Measurements from ENCODE around the gene PEX14. TPM values are rescaled to one million over a fixed set of nuclear protein-coding genes. Genes with fewer than 3 reads are reported as not detected.

Gene PEX14
- total RNA-seq, 1 experiment from 2014 or later: 36.0 TPM

- DNase-seq (ENCODE audit: low read depth, low spot score) (no peak), ATAC-seq (no peak)
- Histone ChIP-seq H3K4me3 (ENCODE audit: low read depth in 2 of 2, low read length in 2 of 2) (no peak overlapping the region), H3K4me1 (ENCODE audit: control insufficient read depth, insufficient read depth, low read length) (no peaks in the 10 kb centered on the region), H3K36me3 (ENCODE audit: control insufficient read depth, insufficient read depth, low read length) (no peaks in the 10 kb centered on the region), H3K9me3 (ENCODE audit: control insufficient read depth, insufficient read depth, low read depth, low read length) (no peaks in the 10 kb centered on the region), H3K27ac (ENCODE audit: low read length) (no peak overlapping the region), H3K27me3 (ENCODE audit: control insufficient read depth, insufficient read depth, low read length) (no peaks in the 10 kb centered on the region)
- no TSS peak for BruUV-seq (replicated peaks)
- POLR2A ChIA-PET: interaction anchor here (0.6 kb wide), 1 partner anchor 308 kb away, joined by 7 read pairs; no protein-coding TSS in a partner anchor
- CTCF ChIA-PET: no interaction called here
- in situ Hi-C loops (cut with HindIII; ENCODE audit: low pct_unique_long_range_greater_than_20kb, low sequenced_read_pairs) (no loop called here), intact Hi-C loops (cut with micrococcal nuclease; ENCODE audit: unreplicated experiment) (loop anchor here (10.0 kb wide), 1 partner anchor 114 kb away; no protein-coding TSS in a partner anchor)
- TF ChIP-seq CTCF (IDR thresholded peaks at IDR 0.05): no peak
- TF ChIP-seq SIN3A (IDR thresholded peaks at IDR 0.05; ENCODE audit: borderline replicate concordance, insufficient read depth, low read depth, low read length): no peak
- no peak for TF ChIP-seq TCF7L2 (IDR thresholded peaks at IDR 0.05; ENCODE audit: low read depth, low read length)
- TF ChIP-seq POLR2AphosphoS5 (IDR thresholded peaks at IDR 0.05; ENCODE audit: low read depth, low read length): no peak
- no peak for TF ChIP-seq REST (IDR thresholded peaks at IDR 0.05; ENCODE audit: insufficient read depth in 1 of 2, low read depth in 2 of 2, low read length in 1 of 2)
These were observed 153.9 kb downstream of the PEX14 start for GRCh38 chr1:10628685-10629084.

- no peak for TF ChIP-seq POLR2AphosphoS5 (IDR thresholded peaks at IDR 0.05; ENCODE audit: low read depth, low read length)
- TF ChIP-seq REST (IDR thresholded peaks at IDR 0.05; ENCODE audit: insufficient read depth in 1 of 2, low read depth in 2 of 2, low read length in 1 of 2): no peak
- TF ChIP-seq CTCF (IDR thresholded peaks at IDR 0.05): no peak
- no peak for TF ChIP-seq TCF7L2 (IDR thresholded peaks at IDR 0.05; ENCODE audit: low read depth, low read length)
- no peak for TF ChIP-seq SIN3A (IDR thresholded peaks at IDR 0.05; ENCODE audit: borderline replicate concordance, insufficient read depth, low read depth, low read length)
- POLR2A ChIA-PET: no interaction called here
- no peak overlapping the region for H3K27ac ChIP-seq (ENCODE audit: low read length)
- CTCF ChIA-PET: no interaction called here
- no TSS peak for BruUV-seq (replicated peaks)
- no peaks in the 10 kb centered on the region for H3K36me3 ChIP-seq (ENCODE audit: control insufficient read depth, insufficient read depth, low read length)
- H3K4me3 ChIP-seq (ENCODE audit: low read depth in 2 of 2, low read length in 2 of 2): no peak overlapping the region
- ATAC-seq: no peak
- intact Hi-C loops (cut with micrococcal nuclease; ENCODE audit: unreplicated experiment): loop anchor here (10.0 kb wide), 1 partner anchor 114 kb away; no protein-coding TSS in a partner anchor
- DNase-seq (ENCODE audit: low read depth, low spot score): no peak
- in situ Hi-C loops (cut with HindIII; ENCODE audit: low pct_unique_long_range_greater_than_20kb, low sequenced_read_pairs): no loop called here
- H3K27me3 ChIP-seq (ENCODE audit: control insufficient read depth, insufficient read depth, low read length): no peaks in the 10 kb centered on the region
- no peaks in the 10 kb centered on the region; the same call in 1 of the 2 replicates for H3K4me1 ChIP-seq (ENCODE audit: control insufficient read depth, insufficient read depth, low read length)
- H3K9me3 ChIP-seq (ENCODE audit: control insufficient read depth, insufficient read depth, low read depth, low read length): no peaks in the 10 kb centered on the region
These were observed 154.5 kb downstream of the PEX14 start for GRCh38 chr1:10629091-10629815.

Data from Panc1 (cell line).